Activated naive CD4-positive, alpha-beta T cell treated with anti-CD3 and anti-CD28 coated beads, Interleukin-2, amount 50 U/mL, for 72 hours (primary cell): ENCODE results near the gene VPREB3. TPM values are rescaled to one million over a fixed set of nuclear protein-coding genes. Genes with fewer than 3 reads are reported as not detected.

Experiments used
- ATAC-seq, 2 donors: fragments of 150-1000 bp; cut with Tn5 transposase; 2 replicates each; pipeline ENCODE4 v1.10.0; 2021; ENCODE audit warnings: mild to moderate bottlenecking in 2 of 2, moderate library complexity in 2 of 2
- DNase-seq, 2 donors: peaks; one replicate each; pipeline ENCODE4 v3.0.0; 2021 to 2022; ENCODE audit warnings: low spot score in 2 of 2
- H3K27ac Mint-ChIP-seq, 2 donors: one replicate each; pipeline ENCODE4 v1.8.0; 2022; ENCODE audit warnings: mild to moderate bottlenecking in 2 of 2, mixed read lengths in 2 of 2
- H3K36me3 Mint-ChIP-seq, 2 donors: one replicate each; pipeline ENCODE4 v1.8.0; 2022; ENCODE audit warnings: mixed read lengths in 2 of 2
- H3K9me3 Mint-ChIP-seq, 2 donors: one replicate each; pipeline ENCODE4 v1.8.0; 2022; ENCODE audit warnings: mixed read lengths in 2 of 2
- total RNA-seq, 2 donors: library from RNA; stranded (reverse); gene quantifications; one replicate each; pipeline ENCODE4 v1.2.3, GENCODE V29; 2022

The VPREB3 gene, protein sequence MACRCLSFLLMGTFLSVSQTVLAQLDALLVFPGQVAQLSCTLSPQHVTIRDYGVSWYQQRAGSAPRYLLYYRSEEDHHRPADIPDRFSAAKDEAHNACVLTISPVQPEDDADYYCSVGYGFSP
- under 1 TPM; 0.52 to 0.60 TPM for total RNA-seq

DNA sequence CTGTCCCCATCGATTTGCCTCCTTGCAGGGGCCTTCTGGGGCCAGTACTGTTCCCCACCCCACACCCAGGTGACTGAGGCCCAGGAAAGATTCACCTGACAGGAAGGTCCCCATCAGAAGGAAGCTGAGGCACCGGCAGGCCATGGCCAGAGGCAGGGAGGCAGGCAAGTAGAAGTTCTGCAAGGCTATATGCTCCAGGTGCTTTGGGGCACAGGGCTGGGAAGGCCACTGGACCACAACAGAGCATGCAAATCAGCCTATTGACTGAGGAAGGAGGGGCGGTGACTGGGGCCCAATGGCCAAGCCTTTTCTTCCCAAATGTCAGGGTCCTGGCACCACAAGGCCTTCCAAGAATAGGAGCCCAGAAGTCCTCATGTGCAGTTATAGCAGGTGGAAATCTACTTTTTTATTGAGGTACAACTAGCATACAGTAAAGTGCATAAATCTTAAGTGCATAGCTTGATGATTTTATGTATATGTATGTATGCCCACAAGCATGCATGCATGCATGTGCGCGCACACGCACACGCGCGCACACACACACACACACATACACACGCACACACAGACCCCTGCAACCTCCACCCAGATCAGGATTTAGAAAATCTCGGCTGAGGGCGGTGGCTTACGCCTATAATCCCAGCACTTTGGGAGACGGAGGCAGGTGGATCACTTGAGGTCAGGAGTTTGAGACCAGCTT is at the start of gene VPREB3:
VPREB3 (minus strand) TSS at position 206 of the 700 bp plus-strand sequence; CDS start at position 144, 62 bp downstream.
- ATAC-seq, result no peak

GRCh38 chr22:23803001-23803819 is 49.0 kb upstream of the VPREB3 start:
- no peaks in the 10 kb centered on the region for H3K9me3 Mint-ChIP-seq
- DNase-seq (no peak), ATAC-seq (no peak)
- H3K27ac Mint-ChIP-seq, result no peak overlapping the region
- H3K36me3 Mint-ChIP-seq, result peaks cover 7 to 17% of the 10 kb centered on the region in 2 donors

More for the DNA sequence above, at the start of gene VPREB3:
- Mint-ChIP-seq H3K9me3 (no peaks in the 10 kb centered on the region), H3K27ac (no peak within 1 kb of the TSS), H3K36me3 (no peaks in the 10 kb centered on the region)
- no peak for DNase-seq

GRCh38 chr22:23801886-23802377 is 47.7 kb upstream of the VPREB3 start:
- ATAC-seq (no peak), DNase-seq (no peak)
- Mint-ChIP-seq H3K9me3 (no peaks in the 10 kb centered on the region), H3K27ac (peak overlapping the region; percentile 18 to 34), H3K36me3 (peaks cover 7 to 17% of the 10 kb centered on the region in 2 donors)

- no peak for ATAC-seq
- H3K36me3 Mint-ChIP-seq, result peaks cover 7 to 21% of the 10 kb centered on the region in 2 donors
Observed at GRCh38 chr22:23801238-23801821, 47.1 kb upstream of the VPREB3 start.

GRCh38 chr22:23800297-23801237 is 46.3 kb upstream of the VPREB3 start:
- Mint-ChIP-seq H3K36me3 (peaks cover 7 to 26% of the 10 kb centered on the region in 2 donors), H3K27ac (peak overlapping the region; percentile 24 to 59), H3K9me3 (no peaks in the 10 kb centered on the region)
- no peak for DNase-seq
- ATAC-seq, result no peak

More at GRCh38 chr22:23801238-23801821, 47.1 kb upstream of the VPREB3 start:
- Mint-ChIP-seq H3K27ac (peak overlapping the region; percentile 24 to 59), H3K9me3 (no peaks in the 10 kb centered on the region)
- no peak for DNase-seq

DNA sequence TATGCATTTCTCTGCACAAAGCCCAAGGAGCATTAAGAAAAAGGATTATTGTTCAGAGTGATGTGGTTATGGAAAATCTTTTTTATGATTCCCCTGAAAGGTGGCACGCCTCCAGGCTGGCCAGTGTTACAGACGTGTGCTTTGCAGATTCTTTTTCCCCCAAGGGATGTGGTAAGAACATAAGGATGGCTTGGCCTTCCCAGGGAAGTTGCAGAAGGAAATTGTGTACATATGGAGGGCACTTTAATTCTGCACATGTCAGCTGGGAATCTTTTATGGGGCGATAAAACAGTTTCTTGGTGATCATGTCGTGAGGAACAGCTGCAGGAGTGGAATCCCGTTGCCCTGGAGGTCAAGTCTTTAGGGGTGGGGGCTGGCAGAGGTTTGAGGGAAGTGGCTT is 42.2 kb upstream of the VPREB3 start:
- DNase-seq, result no peak
- no peaks in the 10 kb centered on the region for H3K9me3 Mint-ChIP-seq
- peaks cover 4 to 30% of the 10 kb centered on the region in 2 donors for H3K36me3 Mint-ChIP-seq
- no peak for ATAC-seq
- H3K27ac Mint-ChIP-seq, result peak overlapping the region in 1 of 2 donors; percentile 29

DNA sequence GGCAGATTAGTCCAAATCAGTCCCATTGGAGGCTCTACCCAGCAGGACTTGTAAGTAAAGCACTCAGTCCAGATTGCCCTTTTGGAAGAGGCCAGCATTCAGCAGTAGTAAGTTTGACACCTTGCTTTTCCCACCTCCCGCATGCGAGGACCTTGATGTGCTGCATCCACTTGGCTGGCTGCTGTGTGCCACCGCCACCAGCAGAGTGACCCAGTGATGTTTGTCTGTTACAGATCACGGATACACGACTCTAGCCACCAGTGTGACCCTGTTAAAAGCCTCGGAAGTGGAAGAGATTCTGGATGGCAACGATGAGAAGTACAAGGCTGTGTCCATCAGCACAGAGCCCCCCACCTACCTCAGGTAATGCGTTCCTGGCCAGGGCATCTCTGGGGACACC is 39.1 kb upstream of the VPREB3 start:
- Mint-ChIP-seq H3K9me3 (no peaks in the 10 kb centered on the region), H3K27ac (peak overlapping the region; percentile 15 to 51), H3K36me3 (peaks cover 4 to 17% of the 10 kb centered on the region in 2 donors)
- ATAC-seq (no peak), DNase-seq (no peak)

- Mint-ChIP-seq H3K36me3 (peaks cover 4 to 17% of the 10 kb centered on the region in 2 donors), H3K27ac (peak overlapping the region; percentile 24 to 44), H3K9me3 (no peaks in the 10 kb centered on the region)
- ATAC-seq (no peak), DNase-seq (no peak)
Observed at GRCh38 chr22:23791738-23792645, 37.8 kb upstream of the VPREB3 start.

- ATAC-seq, result no peak
- Mint-ChIP-seq H3K36me3 (peaks cover 4 to 10% of the 10 kb centered on the region in 2 donors), H3K9me3 (no peaks in the 10 kb centered on the region), H3K27ac (no peak overlapping the region)
- DNase-seq, result no peak
Observed at GRCh38 chr22:23790819-23791737, 36.9 kb upstream of the VPREB3 start.

DNA sequence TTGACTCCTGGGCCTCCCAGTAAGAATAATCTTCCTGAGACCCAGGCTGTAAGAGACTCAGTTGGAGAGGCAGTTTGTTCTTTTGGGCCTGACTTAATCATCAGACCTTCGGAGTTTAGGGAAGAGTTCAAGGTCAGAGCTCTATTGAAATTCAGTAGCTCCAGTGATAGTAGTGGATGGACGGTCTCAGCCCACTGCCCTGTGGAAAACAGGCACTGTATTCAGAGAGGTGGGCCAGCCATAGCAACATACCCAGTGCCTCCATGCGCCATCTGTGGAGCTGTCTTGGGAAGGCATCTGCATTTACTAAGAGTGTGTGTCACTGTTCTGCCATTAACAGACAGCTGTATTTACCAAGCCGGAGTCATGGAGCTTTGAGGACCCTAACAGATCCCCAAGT is 35.4 kb upstream of the VPREB3 start:
- ATAC-seq (no peak), DNase-seq (no peak)
- no peaks in the 10 kb centered on the region for H3K9me3 Mint-ChIP-seq
- no peak overlapping the region for H3K27ac Mint-ChIP-seq
- H3K36me3 Mint-ChIP-seq, result peaks cover 4 to 8% of the 10 kb centered on the region in 2 donors

DNA sequence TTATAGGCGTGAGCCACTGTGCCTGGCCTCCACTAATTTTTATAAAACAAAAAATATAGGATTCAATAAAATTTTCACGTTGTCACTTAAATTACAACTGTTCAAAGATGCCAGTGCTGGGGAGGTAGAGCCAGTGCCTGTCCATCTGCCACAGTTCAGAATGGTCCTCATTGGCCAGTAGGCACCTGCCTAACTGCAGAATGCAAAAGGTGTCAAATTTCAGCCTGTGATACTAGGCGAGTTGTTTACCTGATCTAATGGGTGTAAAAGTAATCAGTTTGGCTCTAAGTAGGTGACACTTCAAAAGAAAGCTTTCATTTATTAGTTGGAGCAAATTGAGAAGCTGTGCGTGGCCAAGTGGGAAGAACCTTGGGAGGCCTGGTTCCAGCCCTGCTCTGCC is 34.9 kb upstream of the VPREB3 start:
- ATAC-seq (no peak), DNase-seq (no peak)
- H3K27ac Mint-ChIP-seq, result peak overlapping the region in 1 of 2 donors; percentile 82
- H3K36me3 Mint-ChIP-seq, result peaks cover 4 to 8% of the 10 kb centered on the region in 2 donors
- no peaks in the 10 kb centered on the region for H3K9me3 Mint-ChIP-seq

DNA sequence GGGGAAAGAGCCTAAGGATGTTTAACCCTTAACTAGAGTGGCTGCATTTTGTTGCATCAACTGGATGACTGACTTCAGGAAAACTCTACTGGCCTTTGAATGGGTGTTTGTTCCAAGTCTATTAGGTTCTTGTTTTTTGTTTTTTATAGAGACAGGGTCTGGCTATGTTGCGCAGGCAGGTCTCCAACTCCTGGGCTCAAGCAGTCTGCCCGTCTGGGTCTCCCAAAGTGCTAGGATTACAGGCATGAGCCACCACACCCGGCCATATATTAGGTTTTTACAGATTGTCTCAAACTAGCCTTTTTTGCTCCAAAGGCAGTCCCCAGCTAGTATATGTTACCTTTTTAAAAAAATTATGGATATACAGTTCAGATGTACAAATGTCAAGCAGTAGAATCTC is 33.7 kb upstream of the VPREB3 start:
- H3K9me3 Mint-ChIP-seq, result no peaks in the 10 kb centered on the region
- no peak for DNase-seq
- H3K27ac Mint-ChIP-seq, result peak overlapping the region; percentile 86 to 94
- no peak for ATAC-seq
- peaks cover 0 to 1% of the 10 kb centered on the region in 2 donors for H3K36me3 Mint-ChIP-seq

DNA sequence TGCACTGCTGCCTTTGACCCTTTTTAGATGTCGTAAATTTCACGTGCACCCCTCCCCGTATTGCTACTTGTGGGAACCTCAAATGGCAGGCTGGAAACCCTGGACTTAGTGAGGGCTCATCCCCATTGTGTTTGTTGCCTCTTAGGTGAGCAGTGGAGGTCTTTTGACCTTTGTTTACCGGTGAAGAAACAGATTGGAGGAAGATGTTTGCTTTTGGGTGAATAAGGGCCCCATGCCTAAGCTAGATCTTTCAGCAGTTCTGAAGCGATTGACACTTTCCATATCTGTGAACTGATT is 33.3 kb upstream of the VPREB3 start:
- Mint-ChIP-seq H3K36me3 (no peaks in the 10 kb centered on the region), H3K27ac (peak overlapping the region; percentile 86 to 94), H3K9me3 (no peaks in the 10 kb centered on the region)
- ATAC-seq (peak in 1 of 2 donors; percentile 35), DNase-seq (no peak)
